Ammon's horn (tissue), 1 donor: ENCODE results near the gene TECPR2.
A peak's percentile ranks its signal among the peaks of the same experiment; 100 is the strongest.
"Not testable (repeated sequence)": the region's sequence is repeated elsewhere in the genome, so short reads cannot be mapped to it uniquely, and the experiment has no call there.

Source experiments
- DNase-seq: peaks from one replicate; pipeline ENCODE4 v3.0.0-alpha.2; 2016; ENCODE audit warnings: low spot score

Gene TECPR2

GRCh38 chr14:102362545-102363181 is at the start of gene TECPR2, which contains the start of gene CINP:
TSS of gene TECPR2 (plus strand) at chr14:102362941. CDS start at chr14:102376722, 13,781 bp downstream.
TSS of gene CINP (minus strand) at chr14:102362890. CDS start at chr14:102362851, 39 bp downstream.
- DNase-seq = peak; percentile 97

- peak; percentile 94 for DNase-seq
These were observed 48.3 kb upstream of the TECPR2 start for GRCh38 chr14:102314242-102315011.

- no peak for DNase-seq
These were observed 47.6 kb upstream of the TECPR2 start for GRCh38 chr14:102315121-102315520.

DNA sequence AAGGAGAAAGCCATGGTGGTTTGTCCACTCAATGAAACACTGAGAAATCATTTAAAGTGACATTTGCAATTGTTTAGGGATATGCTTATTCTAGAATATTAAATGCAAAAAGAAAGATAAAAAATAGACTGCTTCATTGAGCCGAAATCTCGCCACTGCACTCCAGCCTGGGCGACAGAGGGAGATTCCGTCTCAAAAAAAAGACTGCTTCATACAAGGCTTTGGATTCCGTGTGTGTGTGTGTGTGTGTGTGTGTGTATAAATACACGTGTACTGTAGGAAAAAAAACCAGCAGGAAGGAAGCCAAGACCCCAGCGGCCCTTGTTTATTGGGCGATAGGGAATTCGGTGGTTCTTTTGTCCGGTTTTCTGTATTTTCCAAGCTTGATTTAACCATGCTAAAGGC is 46.4 kb upstream of the TECPR2 start:
- DNase-seq = no peak

GRCh38 chr14:102316743-102317563 is 45.8 kb upstream of the TECPR2 start:
- DNase-seq = peak; percentile 94

DNA sequence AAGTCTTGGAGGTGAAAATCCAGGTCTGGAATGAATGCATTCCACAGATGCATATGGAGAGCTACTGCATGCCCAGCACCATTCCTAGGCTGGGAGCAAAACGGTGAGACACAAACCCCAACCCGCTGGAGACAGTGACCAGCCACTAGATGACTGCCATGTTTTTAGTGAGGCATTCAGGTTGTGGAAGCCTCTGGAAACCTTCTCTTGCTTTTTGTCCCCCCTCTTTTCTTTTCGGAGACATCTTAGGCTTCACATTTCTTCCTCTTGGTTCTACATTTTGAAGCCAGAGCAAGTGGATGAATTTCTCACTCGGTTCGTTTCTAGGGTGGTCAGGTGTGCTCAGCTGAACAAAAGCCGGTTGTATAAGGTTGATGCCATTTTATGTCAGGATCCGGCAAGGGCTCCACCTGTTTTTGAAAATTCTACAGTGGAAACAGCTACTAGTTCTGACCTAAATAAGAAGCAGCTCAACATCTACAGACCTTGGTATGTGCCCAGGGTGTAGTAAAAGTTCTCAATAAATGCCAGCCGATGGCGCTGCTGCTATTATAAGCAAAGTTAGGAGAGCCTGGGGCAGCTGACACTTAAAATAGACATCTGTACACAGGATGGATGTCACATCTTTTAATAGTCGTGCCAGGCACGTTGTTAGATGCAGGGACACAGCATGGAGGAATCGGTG is 45.0 kb upstream of the TECPR2 start:
- peak; percentile 56 for DNase-seq

DNA sequence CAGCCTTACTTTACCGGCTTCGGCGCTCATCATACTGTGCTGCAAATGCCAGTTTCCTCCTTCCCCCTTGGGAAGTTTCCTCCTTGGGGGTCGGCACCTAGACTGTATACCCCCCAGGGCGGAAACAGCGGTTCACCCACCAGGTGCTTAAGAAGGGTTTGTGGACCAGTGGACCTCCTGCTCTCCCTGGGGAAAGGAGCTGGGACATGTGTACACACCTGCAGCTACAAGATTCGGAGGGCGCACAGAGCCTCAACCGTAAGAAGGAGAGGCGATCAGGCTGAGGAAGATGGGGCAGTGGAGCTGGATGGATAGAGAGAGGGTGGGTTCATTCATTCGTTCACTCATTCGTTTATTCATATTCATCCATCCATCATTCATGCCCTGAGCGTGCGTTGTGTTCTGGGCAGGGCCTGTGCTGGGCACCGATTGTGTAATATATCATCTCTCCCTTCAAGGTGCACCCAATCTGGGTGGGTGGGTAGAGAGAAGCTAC is 43.9 kb upstream of the TECPR2 start:
- no peak for DNase-seq

GRCh38 chr14:102319351-102320032 is 43.2 kb upstream of the TECPR2 start, which contains the start of gene ZNF839:
TSS of gene ZNF839 (plus strand) at chr14:102319746. CDS start at chr14:102319766, 20 bp downstream.
- peak; percentile 92 for DNase-seq

DNA sequence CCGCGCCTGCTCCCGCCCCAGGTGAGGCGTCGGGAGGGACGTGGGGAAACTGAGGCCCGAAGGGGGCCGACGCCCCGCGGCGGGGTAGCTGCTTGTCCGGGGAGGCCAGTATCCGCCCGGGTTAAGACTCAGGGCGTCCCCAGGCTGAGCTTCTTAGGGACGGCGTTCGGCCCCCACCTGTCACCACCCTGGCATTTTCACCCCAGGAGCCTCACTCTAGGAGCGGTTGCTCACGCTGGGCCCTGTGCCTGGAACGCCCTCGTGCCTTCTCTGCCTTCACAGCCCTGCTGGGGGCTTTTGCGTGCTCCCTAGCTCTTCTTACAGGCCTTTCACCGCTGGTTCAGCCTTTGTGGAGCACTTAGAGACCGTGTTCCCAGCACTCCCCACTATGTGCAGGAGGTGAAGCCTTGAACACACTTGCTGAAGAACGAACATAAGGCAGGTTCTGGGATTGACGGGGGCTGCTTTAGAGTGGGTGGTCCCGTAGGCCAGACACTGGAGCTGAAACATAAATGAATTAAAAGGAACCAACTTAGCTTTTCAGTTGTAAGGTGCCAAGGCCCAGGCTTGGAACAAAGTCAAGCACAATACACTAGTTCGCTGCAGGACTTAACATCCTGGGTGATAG is 42.6 kb upstream of the TECPR2 start:
- DNase-seq = no peak

DNA sequence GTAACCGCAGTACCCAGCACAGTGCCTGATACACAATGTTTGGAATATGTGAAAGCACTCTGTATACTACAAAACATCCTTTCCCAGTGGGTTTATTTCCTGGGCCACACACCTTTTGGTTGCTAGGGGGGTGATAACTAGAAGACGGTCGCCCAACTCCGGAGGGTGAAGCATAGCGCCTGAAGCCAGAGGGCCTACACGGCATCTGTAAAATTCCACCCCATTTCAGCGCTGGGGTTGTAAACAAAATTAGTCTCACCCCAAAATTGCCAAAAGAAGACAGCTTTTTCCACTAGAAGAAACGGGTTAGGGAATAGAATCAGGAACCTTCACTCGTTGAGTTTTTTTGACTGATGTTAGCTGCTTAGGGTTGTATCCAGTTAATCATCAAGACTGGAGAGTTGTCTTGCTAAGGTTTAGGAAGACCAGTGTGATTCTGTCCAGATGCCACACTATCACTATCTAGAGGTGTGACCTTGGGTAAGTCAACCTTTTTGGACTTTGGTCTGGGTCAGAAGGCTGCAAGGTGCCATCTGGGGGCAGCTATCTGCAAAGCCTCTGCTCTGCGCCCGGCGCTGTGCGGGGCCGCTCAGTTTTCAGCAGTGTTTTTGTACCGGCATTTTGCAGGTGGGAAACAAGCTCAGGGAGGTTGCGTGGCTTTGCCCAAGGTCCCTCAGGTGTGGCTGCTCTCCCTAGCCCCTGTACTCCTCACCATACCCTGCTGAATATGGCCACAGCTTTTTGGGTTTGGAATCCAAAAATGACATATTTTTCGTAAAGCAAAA is 41.9 kb upstream of the TECPR2 start:
- DNase-seq = no peak

GRCh38 chr14:102321456-102322422 is 41.0 kb upstream of the TECPR2 start:
- no peak for DNase-seq

- peak; percentile 90 for DNase-seq
These were observed 39.6 kb upstream of the TECPR2 start for GRCh38 chr14:102323102-102323501.

GRCh38 chr14:102325791-102326345 is 36.9 kb upstream of the TECPR2 start:
- no peak for DNase-seq

- DNase-seq = no peak
These were observed 36.2 kb upstream of the TECPR2 start for GRCh38 chr14:102326583-102326982.

- not testable (repeated sequence) for DNase-seq
These were observed 33.4 kb upstream of the TECPR2 start for GRCh38 chr14:102329381-102329780.

DNA sequence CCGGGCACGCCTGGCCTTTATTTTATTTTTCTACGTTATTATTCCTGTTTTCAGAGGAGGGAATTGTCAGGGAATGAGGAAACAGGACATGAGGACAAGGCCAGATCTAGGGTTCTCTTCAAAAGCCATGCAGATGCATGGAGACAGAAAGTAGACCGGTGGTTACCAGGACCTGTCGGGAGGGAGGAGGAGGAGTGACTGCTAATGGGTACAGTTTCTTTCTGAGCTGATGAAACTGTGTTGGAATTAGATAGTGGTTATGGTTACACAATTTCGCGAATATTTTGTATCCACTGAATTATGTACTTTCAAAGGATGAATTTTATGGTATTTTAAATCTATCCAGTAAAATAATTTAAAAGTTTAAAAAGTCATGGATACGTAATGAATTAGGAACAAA is 31.9 kb upstream of the TECPR2 start:
- DNase-seq = no peak

DNA sequence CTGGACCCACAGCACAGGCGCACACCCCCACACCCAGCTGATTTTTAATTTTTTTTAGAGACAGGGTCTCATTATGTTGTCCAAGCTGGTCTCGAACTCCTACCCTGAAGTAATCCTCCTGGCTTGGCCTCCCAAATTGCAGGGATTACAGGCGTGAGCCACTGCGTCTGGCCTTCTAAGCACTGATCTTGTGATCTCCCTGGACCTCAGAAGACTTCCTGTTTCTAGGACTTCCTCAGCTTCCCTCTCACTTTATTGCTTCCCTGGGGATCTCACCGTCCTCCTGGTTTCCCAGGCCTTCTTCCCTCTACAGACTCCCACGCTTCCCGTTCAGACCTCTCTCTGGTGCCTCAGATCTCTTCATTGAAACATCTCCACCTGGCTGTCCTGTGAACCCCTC is 29.4 kb upstream of the TECPR2 start:
- DNase-seq = no peak
